ENCODE data around the gene METTL3.

METTL3 gene

GRCh38 chr14:21525962-21526671 lies 15.0 kb upstream of the METTL3 start, which contains the start of gene SALL2:
SALL2 (minus strand) TSS chr14:21526346; CDS start chr14:21526127, 219 bp downstream.
- H3K9me3 ChIP-seq (replicated peaks; ENCODE audit: insufficient read depth, low read length): no peaks in the 10 kb centered on the region
- H3K4me2 ChIP-seq (ENCODE audit: low read depth, low read length): peak within 1 kb of the TSS; percentile 54
- no peaks in the 10 kb centered on the region for H3K27me3 ChIP-seq (replicated peaks; ENCODE audit: insufficient read depth, low read length)
- DNase-seq: no peak
- H3K4me3 ChIP-seq (ENCODE audit: low read length): peak within 1 kb of the TSS; percentile 45; the same call in 1 of the 2 replicates
- H3K4me1 ChIP-seq (ENCODE audit: low read length): no peaks in the 10 kb centered on the region
- H2AFZ ChIP-seq (ENCODE audit: low read length): peak within 1 kb of the TSS; percentile 31; the same call in 1 of the 2 replicates
- H3K36me3 ChIP-seq (replicated peaks; ENCODE audit: insufficient read depth, low read length): no peaks in the 10 kb centered on the region
- H3K9me2 ChIP-seq (replicated peaks; ENCODE audit: insufficient read depth, low read length): no peaks in the 10 kb centered on the region
- no peaks in the 10 kb centered on the region for H4K20me1 ChIP-seq (ENCODE audit: insufficient read depth, low read length)
- TF ChIP-seq CTCF (IDR thresholded peaks at IDR 0.05; ENCODE audit: low read length): no peak
- H3K79me2 ChIP-seq (ENCODE audit: low read length): no peaks in the 10 kb centered on the region
- H3F3A ChIP-seq (ENCODE audit: insufficient read depth, low read length): no peaks in the 10 kb centered on the region
- no peak within 1 kb of the TSS for H3K27ac ChIP-seq (ENCODE audit: low read length)
- H3K9ac ChIP-seq (ENCODE audit: low read length): no peak within 1 kb of the TSS

GRCh38 chr14:21525571-21525961 lies 14.4 kb upstream of the METTL3 start:
- no peaks in the 10 kb centered on the region for H3K4me1 ChIP-seq (ENCODE audit: low read length)
- H4K20me1 ChIP-seq (ENCODE audit: insufficient read depth, low read length): no peaks in the 10 kb centered on the region
- TF ChIP-seq EZH2 (optimal IDR thresholded peaks at IDR 0.05; ENCODE audit: low read depth, low read length) (no peak), CTCF (IDR thresholded peaks at IDR 0.05; ENCODE audit: low read length) (no peak), EZH2phosphoT487 (IDR thresholded peaks at IDR 0.05; ENCODE audit: low read length) (no peak)
- H2AFZ ChIP-seq (ENCODE audit: low read length): no peak overlapping the region
- H3K9me2 ChIP-seq (replicated peaks; ENCODE audit: insufficient read depth, low read length): no peaks in the 10 kb centered on the region
- H3K9me3 ChIP-seq (replicated peaks; ENCODE audit: insufficient read depth, low read length): no peaks in the 10 kb centered on the region
- no peak overlapping the region for H3K4me2 ChIP-seq (ENCODE audit: low read depth, low read length)
- no peaks in the 10 kb centered on the region for H3F3A ChIP-seq (ENCODE audit: insufficient read depth, low read length)
- H3K27me3 ChIP-seq (replicated peaks; ENCODE audit: insufficient read depth, low read length): no peaks in the 10 kb centered on the region
- no peaks in the 10 kb centered on the region for H3K79me2 ChIP-seq (ENCODE audit: low read length)
- H3K36me3 ChIP-seq (replicated peaks; ENCODE audit: insufficient read depth, low read length): no peaks in the 10 kb centered on the region
- H3K27ac ChIP-seq (ENCODE audit: low read length): no peak overlapping the region
- H3K4me3 ChIP-seq (ENCODE audit: low read length): no peak overlapping the region
- DNase-seq: no peak
- H3K9ac ChIP-seq (ENCODE audit: low read length): no peak overlapping the region

- H3K27ac ChIP-seq (ENCODE audit: low read length): no peak overlapping the region
- no peak overlapping the region for H3K4me2 ChIP-seq (ENCODE audit: low read depth, low read length)
- no peaks in the 10 kb centered on the region for H3K9me3 ChIP-seq (replicated peaks; ENCODE audit: insufficient read depth, low read length)
- no peak overlapping the region for H2AFZ ChIP-seq (ENCODE audit: low read length)
- no peak overlapping the region for H3K4me3 ChIP-seq (ENCODE audit: low read length)
- no peaks in the 10 kb centered on the region for H4K20me1 ChIP-seq (ENCODE audit: insufficient read depth, low read length)
- no peaks in the 10 kb centered on the region for H3K4me1 ChIP-seq (ENCODE audit: low read length)
- H3K27me3 ChIP-seq (replicated peaks; ENCODE audit: insufficient read depth, low read length): no peaks in the 10 kb centered on the region
- H3K79me2 ChIP-seq (ENCODE audit: low read length): no peaks in the 10 kb centered on the region
- DNase-seq: no peak
- TF ChIP-seq CTCF (IDR thresholded peaks at IDR 0.05; ENCODE audit: low read length) (no peak), EZH2phosphoT487 (IDR thresholded peaks at IDR 0.05; ENCODE audit: low read length) (no peak), EZH2 (optimal IDR thresholded peaks at IDR 0.05; ENCODE audit: low read depth, low read length) (no peak)
- no peaks in the 10 kb centered on the region for H3F3A ChIP-seq (ENCODE audit: insufficient read depth, low read length)
- no peaks in the 10 kb centered on the region for H3K36me3 ChIP-seq (replicated peaks; ENCODE audit: insufficient read depth, low read length)
- H3K9me2 ChIP-seq (replicated peaks; ENCODE audit: insufficient read depth, low read length): no peaks in the 10 kb centered on the region
- no peak overlapping the region for H3K9ac ChIP-seq (ENCODE audit: low read length)
These were observed 13.7 kb upstream of the METTL3 start for GRCh38 chr14:21524575-21525490.
